Spleen (tissue), 7 donors: ENCODE measurements around the gene EHBP1.
A peak's percentile ranks its signal among the peaks of the same experiment; 100 is the strongest.

Experiments used
- POLR2A ChIP-seq, 3 donors: fragments of 450-650 bp; IDR thresholded peaks; one replicate each; pipeline ENCODE4 v1.5.1; 2017; ENCODE audit warnings: antibody characterized with exemption in 3 of 3, mild to moderate bottlenecking in 1 of 3
- POLR2AphosphoS5 ChIP-seq, 3 donors: sonication (generic); formaldehyde crosslinking; IDR thresholded peaks; one replicate each; pipeline ENCODE4 v1.5.1; 2017; ENCODE audit warnings: antibody characterized with exemption in 3 of 3
- TF ChIP-seq, protein P1 (sequence below), 11 experiments: fragments of 200-600 bp in 7 of 11; fragments of 450-650 bp in 4 of 11; sonication (generic) in 4 of 11; IDR thresholded peaks in 8 of 11; conservative IDR thresholded peaks in 3 of 11; 1 replicate in 7 of 11; 2 replicates in 4 of 11; pipeline versions ENCODE4 v1.4.0 to v1.8.0; 2016 to 2021; ENCODE audit warnings: antibody characterized with exemption in 11 of 11, inconsistent platforms in 4 of 11, mild to moderate bottlenecking in 1 of 11
- donor health status: DM: no; HTN: no; CAD: no; lungs with moderate emphysema.
- donor health status: DM: no; HTN: no; CAD: no.
- donor health status: DM: no; HTN: no; CAD: no.

- TF ChIP-seq, protein P1, sequence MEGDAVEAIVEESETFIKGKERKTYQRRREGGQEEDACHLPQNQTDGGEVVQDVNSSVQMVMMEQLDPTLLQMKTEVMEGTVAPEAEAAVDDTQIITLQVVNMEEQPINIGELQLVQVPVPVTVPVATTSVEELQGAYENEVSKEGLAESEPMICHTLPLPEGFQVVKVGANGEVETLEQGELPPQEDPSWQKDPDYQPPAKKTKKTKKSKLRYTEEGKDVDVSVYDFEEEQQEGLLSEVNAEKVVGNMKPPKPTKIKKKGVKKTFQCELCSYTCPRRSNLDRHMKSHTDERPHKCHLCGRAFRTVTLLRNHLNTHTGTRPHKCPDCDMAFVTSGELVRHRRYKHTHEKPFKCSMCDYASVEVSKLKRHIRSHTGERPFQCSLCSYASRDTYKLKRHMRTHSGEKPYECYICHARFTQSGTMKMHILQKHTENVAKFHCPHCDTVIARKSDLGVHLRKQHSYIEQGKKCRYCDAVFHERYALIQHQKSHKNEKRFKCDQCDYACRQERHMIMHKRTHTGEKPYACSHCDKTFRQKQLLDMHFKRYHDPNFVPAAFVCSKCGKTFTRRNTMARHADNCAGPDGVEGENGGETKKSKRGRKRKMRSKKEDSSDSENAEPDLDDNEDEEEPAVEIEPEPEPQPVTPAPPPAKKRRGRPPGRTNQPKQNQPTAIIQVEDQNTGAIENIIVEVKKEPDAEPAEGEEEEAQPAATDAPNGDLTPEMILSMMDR (IDR thresholded peaks at IDR 0.05 in 8 of 11, conservative IDR thresholded peaks at IDR 0.05 in 3 of 11) = no peak
- no peak for TF ChIP-seq POLR2A (IDR thresholded peaks at IDR 0.05)
- peak in 1 of 3 donors; percentile 48 for TF ChIP-seq POLR2AphosphoS5 (IDR thresholded peaks at IDR 0.05)
Measured at GRCh38 chr2:63058921-63059792, 353.6 kb downstream of the EHBP1 start.
